A549 (cell line): ENCODE measurements around the gene TTC27. TPM values are rescaled to one million over a fixed set of nuclear protein-coding genes. Genes with fewer than 3 reads are reported as not detected.

Source experiments
- ATAC-seq, 2 experiments: fragments of 200-7000 bp in 1 of 2; fragments of >200 bp in 1 of 2; cut with Nextera tagmentation in 1 of 2; cut with Tn5 transposase in 1 of 2; 3 replicates each; pipeline versions ENCODE4 v1.8.0 to v1.9.1; 2018 to 2020; ENCODE audit warnings: mild to moderate bottlenecking in 1 of 2, moderate library complexity in 1 of 2
- CTCF ChIA-PET: fragments of 300-600 bp; sonication (Branson Sonifier 250); formaldehyde crosslinking; extraction: SDS; loops from one replicate; lab custom pipeline; 2021; ENCODE audit warnings: antibody characterized with exemption, inconsistent platforms; lab: Yijun Ruan, JAX
- POLR2A ChIA-PET: fragments of 350-600 bp; formaldehyde crosslinking; extraction: SDS; loops from one replicate; lab custom pipeline; 2021; ENCODE audit warnings: antibody characterized with exemption, inconsistent platforms; lab: Yijun Ruan, JAX
- DNase-seq, 2 experiments: peaks; one replicate each; pipeline versions ENCODE4 v3.0.0 to v3.0.0-alpha.2; 2011 to 2016; ENCODE audit warnings: low read depth in 1 of 2, low spot score in 1 of 2
- FAIRE-seq: peaks from 2 replicates; lab custom pipeline; 2011; peaks lifted over from hg19 to GRCh38; lab: Jason Lieb, UNC
- H3K27ac ChIP-seq, 2 experiments: fragments of >200 bp; sonication (Bioruptor Twin); formaldehyde crosslinking; 3 replicates each; pipeline ENCODE4 v1.5.1; 2016 to 2017
- H3K4me1 ChIP-seq: fragments of >200 bp; sonication (Bioruptor Twin); formaldehyde crosslinking; 3 replicates; pipeline ENCODE4 v1.6.1; 2016
- H3K4me2 ChIP-seq: fragments of >200 bp; sonication (Bioruptor Twin); formaldehyde crosslinking; 3 replicates; pipeline ENCODE4 v1.6.1; 2016
- H3K4me3 ChIP-seq: fragments of >200 bp; sonication (Bioruptor Twin); formaldehyde crosslinking; 3 replicates; pipeline ENCODE4 v1.5.1; 2016
- H3K9me3 ChIP-seq: fragments of >200 bp; sonication (Bioruptor Twin); formaldehyde crosslinking; 3 replicates; pipeline ENCODE4 v1.6.1; 2016
- ATOH8 ChIP-seq: fragments of 250-450 bp; sonication (Bioruptor Pico); IDR thresholded peaks from 2 replicates; pipeline ENCODE4 v1.5.0; 2020; ENCODE audit warnings: low read depth, mild to moderate bottlenecking, moderate library complexity
- BHLHE40 ChIP-seq: IDR thresholded peaks from 2 replicates; pipeline ENCODE4 v1.6.1; 2012; ENCODE audit warnings: low read depth, low read length, inconsistent platforms
- CEBPB ChIP-seq, 2 experiments: fragments of >200 bp in 1 of 2; sonication (Bioruptor Twin) in 1 of 2; formaldehyde crosslinking in 1 of 2; IDR thresholded peaks; 2 replicates each; pipeline ENCODE4 v1.6.1; 2012 to 2016
- E2F6 ChIP-seq: IDR thresholded peaks from 2 replicates; pipeline ENCODE4 v1.6.1; 2012; ENCODE audit warnings: low read depth, borderline replicate concordance
- EHMT2 ChIP-seq: fragments of 200-600 bp; sonication (generic); IDR thresholded peaks from 2 replicates; pipeline ENCODE4 v1.6.1; 2016; ENCODE audit warnings: antibody characterized with exemption, low read depth, mild to moderate bottlenecking, moderate library complexity
- EP300 ChIP-seq, 2 experiments: fragments of >200 bp; sonication (Bioruptor Twin); formaldehyde crosslinking; IDR thresholded peaks; 2 replicates in 1 of 2; 3 replicates in 1 of 2; pipeline ENCODE4 v1.6.1; 2016 to 2017
- FOXS1 ChIP-seq: fragments of 250-450 bp; sonication (Bioruptor Pico); IDR thresholded peaks from 2 replicates; pipeline ENCODE4 v1.5.0; 2020; ENCODE audit warnings: mild to moderate bottlenecking, moderate library complexity
- HDAC2 ChIP-seq: fragments of 200-600 bp; sonication (generic); IDR thresholded peaks from 2 replicates; pipeline ENCODE4 v1.6.1; 2016
- HOXA7 ChIP-seq: fragments of 250-450 bp; sonication (Bioruptor Pico); IDR thresholded peaks from 2 replicates; pipeline ENCODE4 v1.5.0; 2020; ENCODE audit warnings: mild to moderate bottlenecking, moderate library complexity
- HOXB5 ChIP-seq: fragments of 250-450 bp; sonication (Bioruptor Pico); IDR thresholded peaks from 2 replicates; pipeline ENCODE4 v1.5.0; 2020; ENCODE audit warnings: mild to moderate bottlenecking, moderate library complexity
- JUN ChIP-seq, 2 experiments: fragments of >200 bp; sonication (Bioruptor Twin); formaldehyde crosslinking; IDR thresholded peaks; 2 replicates in 1 of 2; 3 replicates in 1 of 2; pipeline ENCODE4 v1.6.1; 2016 to 2017
- MAFK ChIP-seq: fragments of 450-650 bp; IDR thresholded peaks from 2 replicates; pipeline ENCODE4 v1.6.1; 2014; ENCODE audit not compliant: partially characterized antibody
- MAZ ChIP-seq: fragments of 150-350 bp; IDR thresholded peaks from 2 replicates; pipeline ENCODE4 v1.6.1; 2014; ENCODE audit warnings: antibody characterized with exemption, low read depth, low read length, borderline replicate concordance
- NFE2L2 ChIP-seq: fragments of 150-350 bp; conservative IDR thresholded peaks from 2 replicates; pipeline ENCODE4 v1.6.1; 2014; ENCODE audit warnings: low read length
- NPAS2 ChIP-seq: fragments of 250-450 bp; sonication (Bioruptor Pico); IDR thresholded peaks from 2 replicates; pipeline ENCODE4 v1.8.0; 2022; ENCODE audit warnings: mild to moderate bottlenecking, moderate library complexity, borderline replicate concordance
- PHF8 ChIP-seq: fragments of 200-600 bp; sonication (generic); IDR thresholded peaks from 2 replicates; pipeline ENCODE4 v1.6.1; 2016; ENCODE audit warnings: low read depth, mild to moderate bottlenecking, antibody characterized with exemption, moderate library complexity, borderline replicate concordance
- POLR2A ChIP-seq: IDR thresholded peaks from 2 replicates; pipeline ENCODE4 v1.6.1; 2012; ENCODE audit warnings: mild to moderate bottlenecking, low read length
- POLR2AphosphoS2 ChIP-seq: conservative IDR thresholded peaks from 2 replicates; pipeline ENCODE4 v1.6.1; 2012; ENCODE audit warnings: low read length, improper control_type of control experiment, inconsistent platforms
- RAD21 ChIP-seq, 2 experiments: fragments of >200 bp in 1 of 2; sonication (Bioruptor Twin) in 1 of 2; formaldehyde crosslinking in 1 of 2; IDR thresholded peaks in 1 of 2; conservative IDR thresholded peaks in 1 of 2; 2 replicates in 1 of 2; 3 replicates in 1 of 2; pipeline ENCODE4 v1.6.1; 2012 to 2018; ENCODE audit warnings: inconsistent platforms in 1 of 2
- RCOR1 ChIP-seq: fragments of 150-350 bp; IDR thresholded peaks from 2 replicates; pipeline ENCODE4 v1.6.1; 2014; ENCODE audit warnings: antibody characterized with exemption, low read length, low read depth
- RNF2 ChIP-seq: fragments of 200-600 bp; sonication (generic); IDR thresholded peaks from 2 replicates; pipeline ENCODE4 v1.6.1; 2016; ENCODE audit warnings: low read depth, mild to moderate bottlenecking, antibody characterized with exemption, moderate library complexity, borderline replicate concordance
- SREBF2 ChIP-seq: fragments of 450-650 bp; IDR thresholded peaks from 2 replicates; pipeline ENCODE4 v1.6.1; 2014; ENCODE audit warnings: mild to moderate bottlenecking, moderate library complexity
- TFCP2L1 ChIP-seq: fragments of 250-450 bp; sonication (Bioruptor Pico); IDR thresholded peaks from 2 replicates; pipeline ENCODE4 v1.5.0; 2021; ENCODE audit warnings: mild to moderate bottlenecking
- TP53 ChIP-seq: fragments of 250-450 bp; sonication (Bioruptor Pico); IDR thresholded peaks from 2 replicates; pipeline ENCODE4 v1.5.0; 2021; ENCODE audit warnings: mild to moderate bottlenecking, moderate library complexity
- ZC3H11A ChIP-seq: fragments of 450-650 bp; IDR thresholded peaks from 2 replicates; pipeline ENCODE4 v1.6.1; 2014; ENCODE audit warnings: antibody characterized with exemption, mild to moderate bottlenecking
- WGBS: methylation state at CpG from one replicate; pipeline ENCODE4 v1.1.6; 2017; ENCODE audit errors: missing lambda C conversion rate; 5-methylcytosine and 5-hydroxymethylcytosine counted together
- polyA plus RNA-seq, 4 experiments: library from polyadenylated mRNA; depleted of rRNA in 3 of 4; stranded (reverse); fragments of >200 nt; fragmentation: RNase III in 1 of 4; extraction: RNeasy Plus Mini Kit Qiagen cat#74134 plus additional on column Dnase treatment in 1 of 4; gene quantifications; 2 replicates in 3 of 4; 3 replicates in 1 of 4; pipeline ENCODE4 v1.2.3, GENCODE V29; 2011 to 2017
- TF ChIP-seq, protein P1 (sequence below): fragments of 450-650 bp; IDR thresholded peaks from 2 replicates; pipeline ENCODE4 v1.6.1; 2014; ENCODE audit warnings: antibody characterized with exemption
- TF ChIP-seq, protein P2 (sequence below): IDR thresholded peaks from 2 replicates; pipeline ENCODE4 v1.6.1; 2012
- TF ChIP-seq, protein P3 (sequence below): fragments of >200 bp; sonication (Bioruptor Twin); formaldehyde crosslinking; IDR thresholded peaks from 2 replicates; pipeline ENCODE4 v1.6.1; 2016

Gene TTC27
- polyA plus RNA-seq, 2 of the 4 experiments (the other 2 are of a cell fraction): 21.7 to 56.2 TPM

DNA sequence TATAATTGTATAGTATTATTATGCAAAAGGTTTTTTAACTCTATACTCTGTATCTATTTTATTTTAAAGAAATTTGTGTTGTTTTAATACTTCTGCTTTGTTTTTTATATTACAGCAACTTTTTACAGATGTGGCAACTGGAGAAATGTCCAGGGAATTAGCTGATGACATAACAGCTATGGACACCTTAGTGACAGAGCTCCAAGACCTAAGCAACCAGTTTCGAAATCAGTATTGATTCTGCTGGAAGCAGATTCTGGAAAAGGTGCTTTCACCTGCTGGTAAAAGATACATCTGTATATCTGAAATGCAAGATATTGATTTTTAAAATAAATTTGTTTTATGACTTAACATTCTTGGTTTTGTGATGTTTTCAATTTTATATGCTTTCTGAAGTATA lies 192.9 kb downstream of the TTC27 start:
- CTCF ChIA-PET: interaction anchor here (0.6 to 1.2 kb wide), 3 partner anchors 11 to 213 kb away, joined by 3 to 5 read pairs (median 4); no protein-coding TSS in a partner anchor
- Histone ChIP-seq H3K4me2 (no peak overlapping the region), H3K4me3 (no peak overlapping the region), H3K27ac (no peak overlapping the region), H3K9me3 (no peaks in the 10 kb centered on the region), H3K4me1 (0 out of 3 replicates have a peak, but pooled peaks cover 4% of the 10 kb centered on the region)
- POLR2A ChIA-PET: no interaction called here
- DNase-seq (no peak), ATAC-seq (no peak), FAIRE-seq (no peak)
- TF ChIP-seq, protein P1, sequence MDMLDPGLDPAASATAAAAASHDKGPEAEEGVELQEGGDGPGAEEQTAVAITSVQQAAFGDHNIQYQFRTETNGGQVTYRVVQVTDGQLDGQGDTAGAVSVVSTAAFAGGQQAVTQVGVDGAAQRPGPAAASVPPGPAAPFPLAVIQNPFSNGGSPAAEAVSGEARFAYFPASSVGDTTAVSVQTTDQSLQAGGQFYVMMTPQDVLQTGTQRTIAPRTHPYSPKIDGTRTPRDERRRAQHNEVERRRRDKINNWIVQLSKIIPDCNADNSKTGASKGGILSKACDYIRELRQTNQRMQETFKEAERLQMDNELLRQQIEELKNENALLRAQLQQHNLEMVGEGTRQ: no peak
- TF ChIP-seq, protein P2, sequence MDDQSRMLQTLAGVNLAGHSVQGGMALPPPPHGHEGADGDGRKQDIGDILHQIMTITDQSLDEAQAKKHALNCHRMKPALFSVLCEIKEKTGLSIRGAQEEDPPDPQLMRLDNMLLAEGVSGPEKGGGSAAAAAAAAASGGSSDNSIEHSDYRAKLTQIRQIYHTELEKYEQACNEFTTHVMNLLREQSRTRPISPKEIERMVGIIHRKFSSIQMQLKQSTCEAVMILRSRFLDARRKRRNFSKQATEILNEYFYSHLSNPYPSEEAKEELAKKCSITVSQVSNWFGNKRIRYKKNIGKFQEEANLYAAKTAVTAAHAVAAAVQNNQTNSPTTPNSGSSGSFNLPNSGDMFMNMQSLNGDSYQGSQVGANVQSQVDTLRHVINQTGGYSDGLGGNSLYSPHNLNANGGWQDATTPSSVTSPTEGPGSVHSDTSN: no peak
- TF ChIP-seq RCOR1 (no peak), TP53 (no peak), POLR2A (no peak), NPAS2 (CRISPR knock-in tag) (no peak), BHLHE40 (no peak), CEBPB (IDR thresholded peaks at IDR 0.05) (no peak), PHF8 (no peak), ATOH8 (no peak), E2F6 (no peak), HDAC2 (no peak), TFCP2L1 (CRISPR knock-in tag) (no peak), RAD21 (conservative IDR thresholded peaks at IDR 0.05 in 1 of 2, IDR thresholded peaks at IDR 0.05 in 1 of 2) (no peak)
- TF ChIP-seq, protein P3, sequence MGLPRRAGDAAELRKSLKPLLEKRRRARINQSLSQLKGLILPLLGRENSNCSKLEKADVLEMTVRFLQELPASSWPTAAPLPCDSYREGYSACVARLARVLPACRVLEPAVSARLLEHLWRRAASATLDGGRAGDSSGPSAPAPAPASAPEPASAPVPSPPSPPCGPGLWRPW: no peak
- WGBS: 88% methylated on average over 1 of the region's 1 CpG

GRCh38 chr2:32824070-32824809 lies 196.4 kb downstream of the TTC27 start:
- H3K4me2 ChIP-seq: no peak overlapping the region

DNA sequence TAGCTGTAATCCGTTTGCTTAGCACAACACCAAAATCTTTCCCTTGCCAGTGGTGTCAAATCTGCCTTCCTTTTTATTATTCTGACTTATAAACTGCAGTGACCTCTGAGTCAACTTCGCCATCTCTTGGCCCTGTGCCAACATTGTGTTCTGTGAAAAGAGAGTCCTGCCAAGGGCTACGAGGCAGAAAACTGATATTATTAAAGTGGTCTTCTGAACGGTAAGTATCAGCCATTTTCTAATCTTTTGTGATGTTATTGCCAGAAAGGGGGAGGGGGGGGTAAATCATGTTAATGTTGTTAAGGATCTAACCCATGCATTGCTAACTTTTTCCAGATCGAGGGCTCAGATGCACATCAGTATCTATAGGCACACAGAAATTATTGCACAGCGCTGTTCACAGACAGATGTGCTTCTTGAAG lies 197.5 kb downstream of the TTC27 start:
- FAIRE-seq: no peak
- WGBS: 66% methylated on average over 6 of the region's 6 CpGs
- Histone ChIP-seq H3K4me1 (0 out of 3 replicates have a peak, but pooled peaks cover 4% of the 10 kb centered on the region), H3K9me3 (peaks cover 10% of the 10 kb centered on the region; the same call in 1 of the 3 replicates), H3K4me2 (no peak overlapping the region), H3K27ac (no peak overlapping the region), H3K4me3 (no peak overlapping the region)
- ChIA-PET POLR2A (no interaction called here), CTCF (no interaction called here)
- no peak for ATAC-seq
- no peak for DNase-seq
- TF ChIP-seq MAFK (no peak), HOXB5 (no peak), JUN (IDR thresholded peaks at IDR 0.05) (no peak), ZC3H11A (no peak), EHMT2 (no peak), RCOR1 (no peak), POLR2AphosphoS2 (no peak), SREBF2 (no peak), NFE2L2 (no peak), EP300 (IDR thresholded peaks at IDR 0.05) (no peak), FOXS1 (CRISPR knock-in tag) (no peak)
- TF ChIP-seq, protein P3: no peak
- TF ChIP-seq, protein P2: no peak
- TF ChIP-seq, protein P1: no peak

More at GRCh38 chr2:32824070-32824809, 196.4 kb downstream of the TTC27 start:
- Histone ChIP-seq H3K9me3 (peaks cover 8% of the 10 kb centered on the region; the same call in 1 of the 3 replicates), H3K27ac (no peak overlapping the region)
- 89% methylated on average over 3 of the region's 3 CpGs for WGBS
- no peak for ATAC-seq
- no peak for FAIRE-seq
- POLR2A ChIA-PET: no interaction called here
- no peak for DNase-seq
- TF ChIP-seq RAD21 (conservative IDR thresholded peaks at IDR 0.05 in 1 of 2, IDR thresholded peaks at IDR 0.05 in 1 of 2) (no peak), MAZ (no peak), ZC3H11A (no peak), EHMT2 (no peak), HOXA7 (CRISPR knock-in tag) (no peak), SREBF2 (no peak), BHLHE40 (no peak), RCOR1 (no peak), RNF2 (no peak)
- TF ChIP-seq, all 56 proteins: peak for 0
- Histone ChIP-seq H3K4me3 (no peak overlapping the region), H3K4me1 (0 out of 3 replicates have a peak, but pooled peaks cover 4% of the 10 kb centered on the region)
- CTCF ChIA-PET: interaction anchor here (0.6 to 2.0 kb wide), 3 partner anchors 15 to 101 kb away, joined by 3 to 6 read pairs (median 3); no protein-coding TSS in a partner anchor
